ENCODE measurements around the gene ICE2. TPM values are rescaled to one million over a fixed set of nuclear protein-coding genes. Genes with fewer than 3 reads are reported as not detected.
"Not testable (repeated sequence)": the region's sequence is repeated elsewhere in the genome, so short reads cannot be mapped to it uniquely, and the experiment has no call there.

ICE2 gene
- total and polyA plus RNA-seq, 4 donors = 5.7 to 26.6 (median 16.8) TPM

DNA sequence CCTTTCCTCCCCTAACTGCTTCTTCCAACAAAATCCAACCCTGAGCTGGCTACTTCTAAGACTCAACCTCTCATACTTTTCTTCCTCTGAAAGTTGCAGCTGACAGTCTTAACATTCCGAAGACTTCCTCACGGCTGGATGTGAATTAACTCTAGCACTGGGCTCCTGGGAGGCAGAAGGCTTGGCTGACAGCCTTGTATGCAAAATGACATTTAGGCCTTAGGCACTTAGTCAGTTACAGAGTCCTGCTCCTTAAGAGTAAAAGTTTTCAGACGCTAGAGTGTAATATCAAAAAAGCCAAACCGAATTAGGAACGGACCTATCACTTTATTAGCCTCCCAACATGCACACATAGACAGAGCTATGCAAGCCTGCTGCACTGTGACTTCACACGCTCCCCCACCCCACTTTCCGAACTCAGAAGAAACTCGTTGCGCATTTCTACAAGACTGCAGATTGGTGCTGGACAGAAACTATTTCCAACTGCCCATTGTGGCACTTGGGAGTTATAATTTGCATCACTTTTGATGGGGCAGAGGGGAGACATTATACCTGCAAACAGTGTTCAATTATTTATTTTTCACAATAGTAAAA is 65.6 kb downstream of the ICE2 start:
- TF ChIP-seq, protein P1, sequence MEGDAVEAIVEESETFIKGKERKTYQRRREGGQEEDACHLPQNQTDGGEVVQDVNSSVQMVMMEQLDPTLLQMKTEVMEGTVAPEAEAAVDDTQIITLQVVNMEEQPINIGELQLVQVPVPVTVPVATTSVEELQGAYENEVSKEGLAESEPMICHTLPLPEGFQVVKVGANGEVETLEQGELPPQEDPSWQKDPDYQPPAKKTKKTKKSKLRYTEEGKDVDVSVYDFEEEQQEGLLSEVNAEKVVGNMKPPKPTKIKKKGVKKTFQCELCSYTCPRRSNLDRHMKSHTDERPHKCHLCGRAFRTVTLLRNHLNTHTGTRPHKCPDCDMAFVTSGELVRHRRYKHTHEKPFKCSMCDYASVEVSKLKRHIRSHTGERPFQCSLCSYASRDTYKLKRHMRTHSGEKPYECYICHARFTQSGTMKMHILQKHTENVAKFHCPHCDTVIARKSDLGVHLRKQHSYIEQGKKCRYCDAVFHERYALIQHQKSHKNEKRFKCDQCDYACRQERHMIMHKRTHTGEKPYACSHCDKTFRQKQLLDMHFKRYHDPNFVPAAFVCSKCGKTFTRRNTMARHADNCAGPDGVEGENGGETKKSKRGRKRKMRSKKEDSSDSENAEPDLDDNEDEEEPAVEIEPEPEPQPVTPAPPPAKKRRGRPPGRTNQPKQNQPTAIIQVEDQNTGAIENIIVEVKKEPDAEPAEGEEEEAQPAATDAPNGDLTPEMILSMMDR (IDR thresholded peaks at IDR 0.05; ENCODE audit: low read depth, low read length, missing input control) = no peak
- TF ChIP-seq, protein P2, sequence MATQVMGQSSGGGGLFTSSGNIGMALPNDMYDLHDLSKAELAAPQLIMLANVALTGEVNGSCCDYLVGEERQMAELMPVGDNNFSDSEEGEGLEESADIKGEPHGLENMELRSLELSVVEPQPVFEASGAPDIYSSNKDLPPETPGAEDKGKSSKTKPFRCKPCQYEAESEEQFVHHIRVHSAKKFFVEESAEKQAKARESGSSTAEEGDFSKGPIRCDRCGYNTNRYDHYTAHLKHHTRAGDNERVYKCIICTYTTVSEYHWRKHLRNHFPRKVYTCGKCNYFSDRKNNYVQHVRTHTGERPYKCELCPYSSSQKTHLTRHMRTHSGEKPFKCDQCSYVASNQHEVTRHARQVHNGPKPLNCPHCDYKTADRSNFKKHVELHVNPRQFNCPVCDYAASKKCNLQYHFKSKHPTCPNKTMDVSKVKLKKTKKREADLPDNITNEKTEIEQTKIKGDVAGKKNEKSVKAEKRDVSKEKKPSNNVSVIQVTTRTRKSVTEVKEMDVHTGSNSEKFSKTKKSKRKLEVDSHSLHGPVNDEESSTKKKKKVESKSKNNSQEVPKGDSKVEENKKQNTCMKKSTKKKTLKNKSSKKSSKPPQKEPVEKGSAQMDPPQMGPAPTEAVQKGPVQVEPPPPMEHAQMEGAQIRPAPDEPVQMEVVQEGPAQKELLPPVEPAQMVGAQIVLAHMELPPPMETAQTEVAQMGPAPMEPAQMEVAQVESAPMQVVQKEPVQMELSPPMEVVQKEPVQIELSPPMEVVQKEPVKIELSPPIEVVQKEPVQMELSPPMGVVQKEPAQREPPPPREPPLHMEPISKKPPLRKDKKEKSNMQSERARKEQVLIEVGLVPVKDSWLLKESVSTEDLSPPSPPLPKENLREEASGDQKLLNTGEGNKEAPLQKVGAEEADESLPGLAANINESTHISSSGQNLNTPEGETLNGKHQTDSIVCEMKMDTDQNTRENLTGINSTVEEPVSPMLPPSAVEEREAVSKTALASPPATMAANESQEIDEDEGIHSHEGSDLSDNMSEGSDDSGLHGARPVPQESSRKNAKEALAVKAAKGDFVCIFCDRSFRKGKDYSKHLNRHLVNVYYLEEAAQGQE (IDR thresholded peaks at IDR 0.05) = no peak
- TF ChIP-seq, protein P3, sequence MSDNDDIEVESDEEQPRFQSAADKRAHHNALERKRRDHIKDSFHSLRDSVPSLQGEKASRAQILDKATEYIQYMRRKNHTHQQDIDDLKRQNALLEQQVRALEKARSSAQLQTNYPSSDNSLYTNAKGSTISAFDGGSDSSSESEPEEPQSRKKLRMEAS (IDR thresholded peaks at IDR 0.05) = no peak
- Histone ChIP-seq H3K27me3 (ENCODE audit: control insufficient read depth in 4 of 4, insufficient read depth in 4 of 4, low read length in 3 of 4) (no peaks in the 10 kb centered on the region), H3K4me3 (ENCODE audit: low read depth in 1 of 3, low read length in 3 of 3) (no peak overlapping the region), H3K36me3 (ENCODE audit: control insufficient read depth in 4 of 4, insufficient read depth in 3 of 4, low read depth in 1 of 4, low read length in 3 of 4) (no peaks in the 10 kb centered on the region), H3K9me3 (ENCODE audit: control insufficient read depth in 4 of 4, low read length in 3 of 4) (no peaks in the 10 kb centered on the region), H3K9ac (ENCODE audit: low read depth in 1 of 2, low read length in 2 of 2) (no peak overlapping the region), H3K4me1 (ENCODE audit: control insufficient read depth in 4 of 4, insufficient read depth in 4 of 4, low read length in 3 of 4) (peaks cover 0 to 2% (median 0%) of the 10 kb centered on the region in 4 donors), H3K27ac (ENCODE audit: low read depth in 1 of 2, low read length in 2 of 2) (no peak overlapping the region)
- no peak for DNase-seq (ENCODE audit: low spot score)
- WGBS = 80% methylated on average over 9 of the region's 9 CpGs

DNA sequence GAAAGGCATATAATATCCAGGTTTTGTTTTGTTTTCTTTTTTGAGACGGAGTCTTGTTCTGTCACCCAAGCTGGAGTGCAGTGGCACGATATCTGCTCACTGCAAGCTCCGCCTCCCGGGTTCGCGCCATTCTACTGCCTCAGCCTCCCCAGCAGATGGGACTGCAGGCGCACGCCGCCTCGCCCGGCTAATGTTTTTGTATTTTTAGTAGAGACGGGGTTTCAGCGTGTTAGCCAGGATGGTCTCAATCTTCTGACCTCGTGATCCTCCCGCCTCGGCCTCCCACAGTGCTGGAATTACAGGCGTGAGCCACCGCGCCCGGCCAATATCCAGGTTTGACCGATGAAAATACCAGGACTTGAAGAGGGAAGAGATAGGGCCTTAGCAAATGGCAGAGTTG is 66.1 kb downstream of the ICE2 start:
- H3K9ac ChIP-seq (ENCODE audit: low read depth in 1 of 2, low read length in 2 of 2); H3K27me3 ChIP-seq (ENCODE audit: control insufficient read depth in 4 of 4, insufficient read depth in 4 of 4, low read length in 3 of 4); H3K9me3 ChIP-seq (ENCODE audit: control insufficient read depth in 4 of 4, low read length in 3 of 4); H3K27ac ChIP-seq (ENCODE audit: low read depth in 1 of 2, low read length in 2 of 2); H3K36me3 ChIP-seq (ENCODE audit: control insufficient read depth in 4 of 4, insufficient read depth in 3 of 4, low read depth in 1 of 4, low read length in 3 of 4); DNase-seq (ENCODE audit: low spot score); H3K4me1 ChIP-seq (ENCODE audit: control insufficient read depth in 4 of 4, insufficient read depth in 4 of 4, low read length in 3 of 4); H3K4me3 ChIP-seq (ENCODE audit: low read depth in 1 of 3, low read length in 3 of 3): not testable (repeated sequence)
- 97% methylated on average over 21 of the region's 21 CpGs for WGBS

DNA sequence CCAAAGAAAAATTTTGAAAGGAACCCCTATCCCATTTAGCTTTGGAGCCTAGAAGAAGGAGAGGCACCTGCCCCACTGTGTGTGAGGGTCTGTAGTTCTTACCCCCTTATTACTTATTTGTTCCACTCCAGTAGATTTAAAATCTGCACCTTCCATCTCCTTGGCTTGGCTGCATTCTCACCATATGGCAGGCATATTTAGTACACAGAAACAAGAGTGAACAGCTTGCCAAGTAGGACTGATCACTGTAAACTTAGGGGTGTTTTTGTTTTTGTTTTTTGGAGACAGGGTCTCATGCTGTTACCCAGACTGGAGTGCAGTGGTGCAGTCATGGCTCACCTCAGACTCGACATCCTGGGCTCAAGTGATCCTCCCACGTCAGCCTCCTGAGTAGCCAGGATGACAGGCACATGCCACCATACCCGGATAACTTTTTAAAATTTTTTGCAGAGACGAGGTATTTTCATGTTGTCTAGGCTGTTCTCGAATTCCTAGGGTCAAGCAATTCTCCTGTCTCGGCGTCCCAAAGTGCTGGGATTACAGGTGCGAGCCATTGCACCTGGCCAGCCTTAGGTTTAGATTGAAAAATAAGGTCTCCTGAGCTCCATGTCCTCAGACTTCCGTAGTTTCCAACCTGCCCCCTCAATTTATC is 67.0 kb downstream of the ICE2 start:
- Histone ChIP-seq H3K9me3 (ENCODE audit: control insufficient read depth in 4 of 4, low read length in 3 of 4) (no peaks in the 10 kb centered on the region), H3K36me3 (ENCODE audit: control insufficient read depth in 4 of 4, insufficient read depth in 3 of 4, low read depth in 1 of 4, low read length in 3 of 4) (no peaks in the 10 kb centered on the region), H3K27ac (ENCODE audit: low read depth in 1 of 2, low read length in 2 of 2) (no peak overlapping the region), H3K4me3 (ENCODE audit: low read depth in 1 of 3, low read length in 3 of 3) (no peak overlapping the region), H3K4me1 (ENCODE audit: control insufficient read depth in 4 of 4, insufficient read depth in 4 of 4, low read length in 3 of 4) (peaks cover 0 to 2% (median 0%) of the 10 kb centered on the region in 4 donors), H3K9ac (ENCODE audit: low read depth in 1 of 2, low read length in 2 of 2) (no peak overlapping the region), H3K27me3 (ENCODE audit: control insufficient read depth in 4 of 4, insufficient read depth in 4 of 4, low read length in 3 of 4) (no peaks in the 10 kb centered on the region)
- DNase-seq (ENCODE audit: low spot score) = no peak
- 93% methylated on average over 9 of the region's 9 CpGs for WGBS
- TF ChIP-seq SP1 (IDR thresholded peaks at IDR 0.05) (no peak), RXRA (IDR thresholded peaks at IDR 0.05) (no peak), TAF1 (conservative IDR thresholded peaks at IDR 0.05) (no peak), HNF4A (conservative IDR thresholded peaks at IDR 0.05) (no peak), JUND (IDR thresholded peaks at IDR 0.05) (no peak), FOXA1 (IDR thresholded peaks at IDR 0.05) (no peak), GABPA (IDR thresholded peaks at IDR 0.05 in 1 of 2, conservative IDR thresholded peaks at IDR 0.05 in 1 of 2) (no peak), EGR1 (IDR thresholded peaks at IDR 0.05; ENCODE audit: low read depth in 2 of 2) (no peak), RAD21 (IDR thresholded peaks at IDR 0.05) (no peak), HNF4G (IDR thresholded peaks at IDR 0.05) (no peak), NR2F2 (IDR thresholded peaks at IDR 0.05) (no peak)
- TF ChIP-seq, protein P2 (IDR thresholded peaks at IDR 0.05) = no peak
- TF ChIP-seq, protein P3 (IDR thresholded peaks at IDR 0.05) = no peak
- TF ChIP-seq, protein P4, sequence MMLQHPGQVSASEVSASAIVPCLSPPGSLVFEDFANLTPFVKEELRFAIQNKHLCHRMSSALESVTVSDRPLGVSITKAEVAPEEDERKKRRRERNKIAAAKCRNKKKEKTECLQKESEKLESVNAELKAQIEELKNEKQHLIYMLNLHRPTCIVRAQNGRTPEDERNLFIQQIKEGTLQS (IDR thresholded peaks at IDR 0.05) = no peak

Data from liver (tissue), 9 donors.